Measurements from ENCODE around the gene MYOM1.

The MYOM1 gene

GRCh38 chr18:3153107-3153704, 66.6 kb downstream of the MYOM1 start:
- no peak for TF ChIP-seq POLR2AphosphoS5 (IDR thresholded peaks at IDR 0.05; ENCODE audit: low read depth, low read length)
- TF ChIP-seq TAF1 (IDR thresholded peaks at IDR 0.05; ENCODE audit: borderline replicate concordance, insufficient read depth, low read length): no peak
- TF ChIP-seq REST (IDR thresholded peaks at IDR 0.05; ENCODE audit: insufficient read depth in 1 of 2, low read depth in 2 of 2, low read length in 2 of 2): no peak
- TF ChIP-seq SIN3A (IDR thresholded peaks at IDR 0.05; ENCODE audit: borderline replicate concordance, insufficient read depth, low read length): no peak
- TF ChIP-seq FOXP2 (optimal IDR thresholded peaks at IDR 0.05; ENCODE audit: borderline replicate concordance, extremely low read depth, extremely low read length, insufficient read depth): no peak

- TF ChIP-seq REST (IDR thresholded peaks at IDR 0.05; ENCODE audit: insufficient read depth in 1 of 2, low read depth in 2 of 2, low read length in 2 of 2) (no peak), FOXP2 (optimal IDR thresholded peaks at IDR 0.05; ENCODE audit: borderline replicate concordance, extremely low read depth, extremely low read length, insufficient read depth) (no peak), POLR2AphosphoS5 (IDR thresholded peaks at IDR 0.05; ENCODE audit: low read depth, low read length) (no peak), SIN3A (IDR thresholded peaks at IDR 0.05; ENCODE audit: borderline replicate concordance, insufficient read depth, low read length) (no peak), TAF1 (IDR thresholded peaks at IDR 0.05; ENCODE audit: borderline replicate concordance, insufficient read depth, low read length) (no peak)
These were observed 67.5 kb downstream of the MYOM1 start for GRCh38 chr18:3152294-3152693.

DNA sequence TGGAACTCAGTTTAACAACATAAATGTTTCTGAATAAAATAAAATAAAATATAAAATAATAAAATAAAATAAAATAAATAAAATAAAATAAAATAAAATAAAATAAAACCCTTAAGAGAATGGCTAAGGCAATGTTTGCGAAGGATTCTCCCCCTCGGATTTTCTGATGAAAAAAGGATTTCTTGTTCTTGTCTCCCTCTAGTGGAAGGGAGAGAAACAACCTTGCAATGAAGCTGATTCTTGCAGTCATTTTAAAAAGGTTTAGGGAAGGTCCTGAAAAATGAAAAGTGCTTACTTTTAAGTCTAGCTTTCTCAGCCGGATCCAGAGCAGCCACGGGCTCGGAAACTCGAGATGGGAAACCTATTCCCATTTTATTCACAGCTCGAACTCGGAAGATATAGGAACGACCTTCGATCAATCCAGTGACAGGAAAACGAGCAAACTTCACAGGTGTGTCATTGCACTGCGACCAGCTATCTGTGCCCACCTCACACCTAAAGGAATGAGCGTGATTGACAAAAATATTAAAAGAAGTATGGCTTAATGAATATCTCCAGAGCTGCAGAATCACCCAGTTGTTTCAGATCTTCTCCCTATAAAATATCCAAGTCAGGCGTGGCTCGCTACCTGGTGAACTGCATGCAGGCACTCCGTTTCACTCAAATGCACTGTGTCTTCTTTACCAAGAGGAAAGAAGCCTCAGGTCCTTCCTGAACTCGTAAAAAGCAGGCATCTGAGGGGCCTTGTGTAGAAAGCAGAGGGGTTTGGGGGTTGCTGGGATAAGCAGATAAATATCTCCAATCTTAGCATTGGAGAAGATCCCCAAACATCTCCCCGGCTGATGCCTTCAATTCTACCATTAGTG, 68.1 kb downstream of the MYOM1 start:
- TF ChIP-seq TAF1 (IDR thresholded peaks at IDR 0.05; ENCODE audit: borderline replicate concordance, insufficient read depth, low read length) (no peak), FOXP2 (optimal IDR thresholded peaks at IDR 0.05; ENCODE audit: borderline replicate concordance, extremely low read depth, extremely low read length, insufficient read depth) (no peak), POLR2AphosphoS5 (IDR thresholded peaks at IDR 0.05; ENCODE audit: low read depth, low read length) (no peak)

DNA sequence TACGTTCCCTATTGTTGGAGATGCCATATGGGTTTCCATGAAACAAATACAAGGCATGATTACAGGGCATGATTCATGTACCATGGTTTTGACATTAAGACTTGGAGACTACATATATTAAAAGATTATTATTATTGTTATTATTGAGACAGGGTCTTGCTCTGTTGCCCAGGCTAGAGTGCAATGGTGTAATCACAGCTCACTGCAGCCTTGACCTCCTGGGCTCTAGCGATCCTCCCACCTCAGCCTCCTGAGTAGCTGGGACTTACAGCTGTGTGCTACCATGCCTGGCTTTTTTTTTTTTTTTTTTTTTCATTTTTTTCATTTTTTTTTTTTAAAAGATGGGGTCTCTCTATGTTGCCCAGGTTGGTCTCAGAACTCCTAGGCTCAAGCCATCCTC, 69.1 kb downstream of the MYOM1 start:
- TF ChIP-seq TAF1 (IDR thresholded peaks at IDR 0.05; ENCODE audit: borderline replicate concordance, insufficient read depth, low read length): no peak

GRCh38 chr18:3150274-3150673, 69.5 kb downstream of the MYOM1 start:
- no peak for TF ChIP-seq POLR2AphosphoS5 (IDR thresholded peaks at IDR 0.05; ENCODE audit: low read depth, low read length)
- TF ChIP-seq FOXP2 (optimal IDR thresholded peaks at IDR 0.05; ENCODE audit: borderline replicate concordance, extremely low read depth, extremely low read length, insufficient read depth): no peak
- no peak for TF ChIP-seq TAF1 (IDR thresholded peaks at IDR 0.05; ENCODE audit: borderline replicate concordance, insufficient read depth, low read length)

DNA sequence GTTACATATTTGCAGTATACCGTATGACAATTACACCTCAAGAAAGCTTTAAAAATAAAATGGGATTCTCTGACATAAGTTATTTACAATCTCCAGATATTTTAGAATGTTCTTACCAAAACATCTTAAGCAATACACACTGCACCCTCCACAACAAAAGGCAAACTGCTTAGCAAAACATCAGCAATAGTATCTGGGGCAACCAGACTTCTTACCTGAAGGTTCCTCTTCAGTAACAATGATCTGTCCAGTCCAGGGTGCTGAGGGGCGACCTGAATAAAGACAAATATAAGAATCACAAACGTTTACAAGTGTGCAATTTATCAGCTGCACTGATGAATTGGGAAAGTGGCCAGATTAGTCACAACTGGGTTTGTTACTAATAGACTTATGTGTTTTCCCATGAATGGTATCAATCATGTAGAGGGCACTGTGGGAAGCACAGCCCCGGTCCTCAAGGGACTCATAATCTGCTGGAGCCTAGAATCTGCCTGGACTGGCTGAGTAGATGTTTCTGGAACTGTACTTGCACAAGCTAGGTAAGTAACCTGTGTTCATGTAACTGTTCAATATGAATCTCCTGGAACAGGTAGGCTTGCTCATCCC, 70.7 kb downstream of the MYOM1 start:
- TF ChIP-seq SIN3A (IDR thresholded peaks at IDR 0.05; ENCODE audit: borderline replicate concordance, insufficient read depth, low read length): no peak
- TF ChIP-seq REST (IDR thresholded peaks at IDR 0.05; ENCODE audit: insufficient read depth in 1 of 2, low read depth in 2 of 2, low read length in 2 of 2): no peak
- no peak for TF ChIP-seq TAF1 (IDR thresholded peaks at IDR 0.05; ENCODE audit: borderline replicate concordance, insufficient read depth, low read length)
- no peak for TF ChIP-seq POLR2AphosphoS5 (IDR thresholded peaks at IDR 0.05; ENCODE audit: low read depth, low read length)
